Head of caudate nucleus (tissue), 42 donors: ENCODE results near the gene DNAJB1.
"Not testable (repeated sequence)": the region's sequence is repeated elsewhere in the genome, so short reads cannot be mapped to it uniquely, and the experiment has no call there.

Experiments
- DNase-seq, 42 donors: peaks; one replicate each; pipeline versions ENCODE4 v3.0.0 to v3.0.0-alpha.2; 2020 to 2021; ENCODE audit warnings: mixed read lengths in 7 of 42
- intact Hi-C: fragments of 100-400 bp; cut with DNase I; formaldehyde crosslinking; loops from one replicate; pipeline ENCODE4 v1.15.0; 2022

DNAJB1 gene

DNA sequence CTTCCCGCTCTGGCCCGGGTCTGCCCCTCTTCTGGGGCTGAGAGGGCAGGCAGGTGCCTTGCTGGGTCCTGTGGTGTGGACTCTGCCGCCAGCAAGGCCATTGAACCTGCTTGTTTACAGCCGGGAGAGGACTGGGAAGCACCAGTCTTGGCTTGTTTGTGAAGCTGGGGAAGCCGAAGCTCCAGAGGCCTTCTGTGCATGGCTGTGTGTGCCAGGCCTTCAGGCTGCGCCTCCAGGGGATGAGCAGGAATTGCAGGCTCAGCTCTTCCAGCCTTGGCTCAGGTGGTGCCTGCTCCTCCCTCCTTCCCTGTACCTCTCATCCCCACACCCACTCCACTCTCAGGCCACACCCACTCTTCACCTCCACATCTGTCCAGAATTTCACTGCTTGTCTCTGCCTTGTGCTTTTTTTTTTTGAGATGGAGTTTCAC lies 36.2 kb upstream of the DNAJB1 start:
- peak in 14 of 42 donors; percentile 28 to 63 (median 44) for DNase-seq
- intact Hi-C loops = no loop called here

DNA sequence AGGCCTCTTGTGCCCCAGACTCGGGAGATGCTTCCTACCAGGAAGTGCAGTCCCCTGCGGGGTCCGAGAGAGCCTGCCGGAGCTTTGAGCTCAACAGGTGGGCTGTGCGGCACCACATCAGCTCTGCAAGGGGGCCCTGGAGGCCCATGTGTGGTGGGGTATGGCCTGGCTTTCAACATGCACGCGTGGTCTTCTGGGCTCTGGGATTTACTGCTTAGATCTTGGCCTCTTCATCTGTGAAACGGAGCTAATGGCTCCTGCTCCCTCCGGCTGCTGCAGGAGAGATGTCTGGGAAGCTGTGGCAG lies 35.7 kb upstream of the DNAJB1 start:
- DNase-seq = no peak
- intact Hi-C loops = no loop called here

DNA sequence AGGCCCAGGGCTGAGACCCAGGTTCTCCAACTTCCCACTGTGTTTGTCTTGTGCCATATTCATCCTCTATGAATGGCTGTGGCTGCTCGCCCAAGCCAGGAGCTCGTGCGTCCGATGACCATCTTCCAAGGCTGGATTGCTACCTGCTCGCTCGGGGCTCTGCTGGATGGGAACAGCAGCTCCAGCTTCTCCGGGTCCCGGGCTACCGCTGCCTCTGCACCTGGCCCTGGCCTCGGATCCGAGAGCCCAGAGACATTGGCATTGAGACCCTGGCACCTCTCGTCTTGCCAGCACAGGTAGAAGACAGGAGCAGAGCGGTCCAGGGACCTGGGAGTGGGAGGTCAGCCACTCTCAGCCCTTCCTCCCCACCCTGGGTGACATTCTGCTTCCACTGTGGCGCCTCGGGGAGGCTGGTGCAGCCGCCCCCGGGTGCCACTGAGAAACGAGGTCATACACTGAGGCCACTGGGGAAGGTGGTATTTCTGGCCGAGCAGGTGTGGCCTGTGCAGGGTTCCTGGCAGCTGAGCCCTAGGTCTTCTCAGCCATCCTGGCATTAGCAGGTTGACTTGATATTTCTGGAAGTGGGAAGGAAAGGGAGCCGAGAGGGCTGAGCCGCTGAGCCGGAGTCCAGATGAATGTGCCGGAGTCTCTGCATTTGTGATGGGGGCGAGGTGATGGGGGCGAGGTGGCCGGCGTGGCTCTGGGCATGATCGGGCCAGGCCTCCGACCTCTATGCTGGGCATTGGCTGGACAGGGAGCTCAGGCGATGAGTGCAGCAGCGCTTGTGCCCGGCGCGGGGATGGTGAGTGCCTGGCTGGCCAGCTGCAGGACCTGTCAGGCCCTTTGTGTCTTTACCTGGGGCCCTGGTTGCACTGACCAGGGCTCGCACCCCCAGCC lies 35.1 kb upstream of the DNAJB1 start:
- no peak for DNase-seq
- intact Hi-C loops = no loop called here

DNA sequence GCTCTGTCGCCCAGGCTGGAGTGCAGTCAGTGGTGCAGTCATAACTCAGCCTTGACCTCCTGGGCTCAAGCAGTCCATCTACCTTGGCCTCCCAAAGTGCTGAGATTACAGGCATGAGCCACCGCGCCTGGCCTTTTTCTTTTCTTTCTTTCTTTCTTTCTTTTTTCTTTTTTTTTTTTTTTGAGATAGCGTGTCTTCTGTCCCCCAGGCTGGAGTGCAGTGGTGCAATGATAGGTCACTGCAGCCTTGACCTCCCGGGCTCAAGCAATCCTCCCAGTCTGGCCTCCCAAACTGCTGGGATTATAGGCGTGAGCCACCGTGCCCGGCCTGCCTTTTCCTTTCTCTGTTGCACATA lies 33.8 kb upstream of the DNAJB1 start:
- DNase-seq, intact Hi-C loops: not testable (repeated sequence)

DNA sequence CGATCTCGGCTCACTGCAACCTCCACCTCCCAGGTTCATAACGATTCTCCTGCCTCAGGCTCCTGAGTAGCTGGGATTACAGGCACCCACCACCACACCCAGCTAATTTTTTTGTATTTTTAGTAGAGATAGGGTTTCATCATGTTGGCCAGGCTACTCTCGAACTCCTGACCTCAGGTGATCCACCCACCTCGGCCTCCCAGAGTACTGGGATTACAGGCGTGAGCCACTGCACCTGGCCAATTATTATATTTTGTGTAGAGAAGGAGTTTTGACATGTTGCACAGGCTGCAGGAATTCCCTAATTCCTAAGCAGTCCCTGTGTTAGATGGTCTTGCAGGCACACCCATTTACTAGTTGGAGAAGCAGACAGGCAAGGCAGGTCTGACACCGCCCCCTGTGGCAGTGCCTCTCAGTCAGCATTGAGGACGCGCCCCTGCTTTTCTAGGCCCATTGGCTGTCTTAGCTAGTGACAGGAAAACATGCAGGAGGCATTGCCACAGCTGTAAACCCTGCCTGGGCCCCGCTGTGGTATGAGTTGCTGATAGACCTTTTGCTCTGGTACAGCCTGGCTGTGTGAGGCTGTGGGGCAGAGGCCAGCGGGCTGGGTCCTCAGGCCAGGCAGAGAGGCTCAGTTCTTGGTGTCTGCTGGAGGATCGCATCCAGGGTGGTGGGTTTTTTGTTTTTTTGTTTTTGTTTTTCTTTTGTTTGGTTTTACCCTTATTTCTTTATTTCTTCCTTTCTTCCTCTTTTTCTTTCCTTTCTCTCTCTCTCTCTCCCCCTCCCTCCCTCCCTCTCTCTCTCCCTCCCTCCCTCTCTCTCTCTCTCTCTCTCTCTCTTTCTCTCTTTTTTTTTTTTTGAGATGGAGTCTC lies 33.2 kb upstream of the DNAJB1 start:
- intact Hi-C loops = not testable (repeated sequence)
- peak in 18 of 42 donors; percentile 32 to 78 (median 52) for DNase-seq

DNA sequence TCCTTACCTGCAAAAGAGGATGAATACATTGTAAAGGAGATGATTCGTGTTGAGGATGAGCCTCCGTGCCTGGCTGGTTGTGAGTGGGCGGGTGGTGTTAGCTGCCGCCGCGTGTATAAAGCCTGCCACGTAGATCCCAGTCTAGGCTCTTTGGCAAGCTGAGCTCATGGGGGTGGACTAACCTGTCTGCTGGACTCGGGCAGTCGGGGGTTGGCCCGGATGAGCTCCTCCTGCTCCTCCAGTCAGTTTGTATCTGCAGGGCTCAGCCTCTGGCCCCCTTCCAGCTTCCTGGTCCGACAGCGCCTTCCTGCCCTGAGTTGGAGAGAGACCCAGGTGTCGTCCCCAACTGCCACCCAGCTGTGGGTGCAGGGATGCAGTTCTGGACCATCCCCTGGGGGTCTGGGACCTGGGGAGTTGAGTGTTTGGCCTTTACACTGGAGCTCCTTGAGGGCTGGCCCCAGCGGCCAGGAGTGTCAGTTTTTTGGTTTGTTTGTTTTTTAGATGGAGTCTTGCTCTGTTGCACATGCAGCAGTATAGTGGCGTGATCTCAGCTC lies 32.1 kb upstream of the DNAJB1 start:
- DNase-seq = no peak
- intact Hi-C loops = no loop called here

DNA sequence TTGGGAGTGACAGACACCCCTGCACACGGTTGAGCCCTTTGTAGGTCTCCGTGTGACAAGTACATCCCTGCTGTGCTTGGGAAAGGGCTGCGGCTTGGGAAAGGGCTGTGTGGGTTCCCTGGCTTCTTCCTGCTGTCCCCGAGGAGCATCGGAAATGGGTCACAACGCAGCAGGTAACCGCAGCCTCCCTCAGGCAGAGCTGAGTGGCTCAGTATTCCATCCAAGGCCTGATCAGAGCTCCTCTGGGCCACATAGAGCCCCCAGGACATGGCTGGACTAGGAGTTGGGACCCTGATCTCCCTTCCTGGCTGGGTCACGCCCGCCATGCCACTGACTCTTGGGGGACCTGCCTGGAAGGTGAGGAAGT lies 27.5 kb upstream of the DNAJB1 start:
- intact Hi-C loops = no loop called here
- no peak for DNase-seq

DNA sequence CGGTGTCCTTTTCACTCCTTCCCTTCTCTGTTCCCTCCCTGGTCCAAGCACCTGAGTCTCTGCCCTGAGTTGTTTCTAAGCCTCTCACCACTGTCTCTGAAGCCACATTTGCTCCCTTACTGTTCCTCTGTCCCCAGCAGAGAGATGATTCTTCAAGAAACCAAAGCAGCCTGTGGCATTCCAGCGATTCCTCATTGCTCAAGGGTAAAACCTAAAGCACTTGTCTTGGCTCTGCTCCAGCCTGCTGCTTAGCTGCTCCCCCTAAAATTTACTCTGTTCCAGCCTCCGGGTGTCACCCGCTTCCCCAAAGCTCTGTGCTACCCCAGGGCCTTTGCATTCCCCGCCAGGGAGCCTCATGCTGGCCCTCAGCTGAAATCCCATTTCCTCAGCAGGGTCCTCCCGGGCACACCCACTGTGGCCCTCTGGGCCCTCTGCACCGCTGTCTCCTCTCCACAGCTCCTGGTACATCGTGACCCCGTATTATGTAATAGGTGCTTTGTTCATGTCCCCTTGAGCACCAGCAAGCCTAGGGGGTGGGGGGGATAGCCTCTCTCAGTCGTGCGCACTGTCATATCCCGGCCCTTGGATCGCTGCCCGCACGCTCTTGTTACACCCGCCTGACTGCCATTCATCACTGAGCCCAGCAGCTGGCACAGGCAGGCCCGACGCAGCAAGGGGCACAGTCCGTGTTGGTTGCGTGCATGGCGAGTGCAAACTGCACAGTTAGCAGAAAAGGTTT lies 26.9 kb upstream of the DNAJB1 start:
- intact Hi-C loops = no loop called here
- DNase-seq = peak; percentile 87 to 98 (median 94)

DNA sequence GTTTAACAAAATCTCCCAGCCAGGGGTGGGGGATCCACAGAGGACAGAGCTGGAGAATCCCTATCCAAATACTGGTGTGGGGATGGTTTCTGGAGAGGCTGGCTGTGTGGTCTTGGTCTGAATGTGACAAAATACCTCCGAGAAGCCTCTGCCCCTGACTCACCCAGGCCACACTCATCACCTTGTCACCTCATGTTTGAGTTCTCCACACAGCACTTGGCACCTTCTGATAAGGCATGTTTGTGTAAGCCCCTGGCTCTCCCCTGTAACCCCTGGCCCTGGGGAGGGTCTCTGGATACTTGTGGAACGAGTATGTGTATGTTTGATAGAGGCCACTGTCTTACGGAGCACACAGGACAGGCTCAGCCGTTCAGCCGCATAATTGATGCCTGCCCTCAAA lies 25.9 kb upstream of the DNAJB1 start:
- DNase-seq = no peak
- intact Hi-C loops = no loop called here

DNA sequence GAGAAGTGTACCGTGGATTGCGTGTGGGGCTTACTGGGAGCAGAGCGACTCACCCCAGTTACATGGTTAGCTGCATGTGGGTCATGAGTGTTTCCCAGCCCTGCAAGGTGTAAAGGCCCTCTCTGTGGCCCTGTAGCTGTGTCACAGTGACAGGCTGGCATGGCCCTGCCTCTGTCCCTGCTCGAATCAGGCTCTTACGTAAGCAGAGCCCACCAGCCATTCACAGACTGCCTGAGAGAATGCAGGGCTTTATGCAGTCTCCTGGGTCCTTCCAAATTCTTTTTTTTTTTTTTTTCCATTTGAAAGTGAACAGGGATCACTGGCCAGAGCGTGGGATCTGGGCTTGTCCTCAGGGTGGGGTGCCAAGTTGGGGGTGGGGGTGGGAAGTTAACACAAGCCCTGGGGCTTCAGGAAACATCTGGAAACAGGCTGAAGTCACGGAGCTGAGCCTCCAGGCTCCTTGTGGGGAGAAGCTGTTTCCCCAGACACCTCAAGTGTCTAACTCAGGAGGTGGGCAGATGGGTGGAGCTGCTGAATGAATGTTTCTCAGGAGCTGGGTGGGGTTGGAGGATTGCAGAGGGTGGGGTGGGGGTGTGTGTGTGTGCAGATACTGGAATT lies 24.6 kb upstream of the DNAJB1 start:
- DNase-seq = peak in 28 of 42 donors; percentile 27 to 92 (median 51)
- intact Hi-C loops = no loop called here

DNA sequence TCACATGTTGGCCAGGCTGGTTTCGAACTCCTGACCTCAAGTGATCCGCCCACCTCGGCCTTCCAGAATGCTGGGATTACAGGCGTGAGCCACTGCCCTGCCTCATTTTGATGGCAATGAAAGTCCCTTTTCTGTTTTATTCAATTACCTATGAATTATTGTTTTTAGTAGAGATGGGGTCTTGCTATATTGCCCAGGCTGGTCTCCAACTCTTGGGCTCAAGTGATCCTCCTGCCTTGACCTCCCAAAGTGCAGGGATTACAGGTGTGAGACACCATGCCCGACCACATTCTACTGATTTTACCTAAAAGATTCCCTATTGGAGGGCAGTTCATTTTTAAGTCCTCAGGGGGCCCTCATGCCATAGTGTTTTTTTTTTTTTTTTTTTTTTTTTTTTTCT lies 23.8 kb upstream of the DNAJB1 start:
- DNase-seq, intact Hi-C loops: not testable (repeated sequence)

DNA sequence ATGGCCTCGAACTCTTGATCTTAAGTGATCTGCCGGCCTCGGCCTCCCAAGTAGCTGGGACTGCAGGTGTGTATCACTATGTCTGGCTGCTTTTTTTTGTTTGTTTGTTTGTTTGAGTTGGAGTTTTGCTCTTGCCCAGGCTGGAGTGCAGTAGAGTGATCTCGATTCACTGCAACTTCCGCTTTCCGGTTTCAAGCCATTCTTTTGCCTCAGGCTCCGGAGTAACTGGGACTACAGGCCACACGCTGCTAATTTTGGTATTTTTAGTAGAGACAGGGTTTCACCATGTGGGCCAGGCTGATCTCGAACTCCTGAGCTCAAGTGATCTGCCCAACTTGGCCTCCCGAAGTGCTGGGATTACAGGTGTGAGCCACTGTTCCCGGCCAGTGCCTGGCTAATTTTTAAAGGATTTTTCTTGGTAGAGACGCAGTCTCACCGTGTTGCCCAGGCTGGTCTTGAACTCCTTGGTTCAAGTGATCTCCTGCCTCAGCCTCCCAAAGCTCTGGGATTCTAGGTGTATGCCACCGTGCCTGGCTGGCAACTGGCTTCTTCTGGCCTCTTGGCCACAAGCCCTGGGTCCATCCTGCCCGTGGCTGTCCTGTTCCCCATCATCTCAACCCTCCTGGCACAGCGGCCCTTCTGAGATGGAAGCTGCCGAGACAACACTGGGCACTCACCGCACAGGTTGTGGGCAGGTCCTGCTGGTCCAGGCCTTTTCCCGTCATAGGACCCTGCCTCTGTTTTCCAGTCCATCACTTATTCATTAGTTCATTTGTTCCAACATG lies 22.7 kb upstream of the DNAJB1 start:
- intact Hi-C loops = no loop called here
- DNase-seq = no peak

DNA sequence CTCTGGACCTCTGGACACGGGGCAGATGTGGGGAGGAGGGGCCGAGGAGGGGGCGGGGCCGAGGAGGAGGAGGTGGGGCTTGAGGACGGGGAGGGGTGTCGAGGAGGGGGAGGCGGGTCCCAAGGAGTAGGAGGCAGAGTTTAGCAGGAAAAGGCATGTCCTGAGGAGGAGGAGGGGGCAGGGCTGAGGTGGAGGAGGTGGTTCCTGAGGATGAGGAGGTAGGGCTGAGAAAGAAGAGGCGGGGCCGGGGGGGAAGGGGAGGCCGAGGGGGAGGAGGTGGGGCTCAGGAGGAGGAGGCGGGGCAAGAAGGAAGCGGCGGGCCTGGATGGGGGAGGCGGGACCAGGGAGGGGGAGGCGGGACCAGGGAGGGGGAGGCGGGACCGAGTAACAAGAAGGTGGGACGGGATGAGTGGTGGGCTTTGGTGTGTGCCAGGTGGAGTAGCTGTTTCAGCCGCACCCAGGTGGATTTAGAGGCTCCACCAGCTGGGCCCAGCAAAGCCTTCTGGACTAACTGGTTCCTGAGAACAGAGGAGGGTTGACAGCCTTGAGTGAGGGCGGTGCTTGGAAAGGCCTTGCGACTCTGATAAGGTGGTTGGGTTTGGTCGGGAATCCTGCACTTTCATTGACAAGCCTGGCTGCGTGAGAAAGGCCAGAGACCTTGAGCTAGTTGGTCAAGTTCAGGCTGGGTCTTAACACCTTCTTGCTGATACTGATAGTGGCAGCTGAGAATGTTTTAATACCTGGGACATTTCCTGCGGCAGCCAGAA lies 18.9 kb upstream of the DNAJB1 start:
- intact Hi-C loops = no loop called here
- DNase-seq = peak in 9 of 42 donors; percentile 28 to 72 (median 44)

DNA sequence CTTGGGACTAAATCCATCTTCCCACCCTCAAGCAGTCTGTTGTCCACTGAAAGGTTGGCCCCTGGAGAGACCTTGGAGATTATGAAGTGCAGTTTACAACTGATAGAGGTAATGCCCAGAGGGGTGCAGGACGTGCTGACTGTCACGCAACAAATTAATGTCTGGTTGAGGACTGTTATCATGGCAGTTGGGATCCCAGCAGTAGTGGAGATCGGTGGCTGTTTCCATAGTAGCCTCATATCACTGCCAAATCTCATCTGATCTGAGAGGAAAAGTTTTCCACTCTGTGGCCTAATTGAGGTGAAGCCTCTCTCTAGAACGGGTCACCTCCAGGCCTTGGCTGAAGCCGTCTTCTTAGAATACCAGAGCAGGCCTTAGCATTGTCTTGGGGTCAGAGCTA lies 15.3 kb upstream of the DNAJB1 start:
- intact Hi-C loops = no loop called here
- DNase-seq = no peak

DNA sequence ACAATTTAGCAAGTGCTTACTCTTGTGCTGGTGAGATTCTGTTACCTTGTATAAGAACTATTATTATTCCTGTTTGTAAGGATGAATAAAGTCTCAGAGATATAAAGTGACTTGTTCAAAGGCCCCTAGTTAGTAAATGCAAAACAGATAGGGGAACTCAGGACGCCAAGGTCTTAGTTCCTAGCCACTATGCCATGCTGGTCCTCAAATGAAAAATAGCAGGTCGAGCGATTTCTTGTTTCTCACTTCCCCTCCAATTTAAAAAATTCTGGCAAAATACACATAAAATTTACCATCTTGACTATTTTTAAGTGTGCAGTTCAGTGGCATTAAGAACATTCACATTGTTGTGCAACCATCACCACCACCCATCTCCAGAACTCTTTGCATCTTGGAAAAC lies 12.3 kb upstream of the DNAJB1 start:
- DNase-seq = no peak
- intact Hi-C loops = no loop called here

DNA sequence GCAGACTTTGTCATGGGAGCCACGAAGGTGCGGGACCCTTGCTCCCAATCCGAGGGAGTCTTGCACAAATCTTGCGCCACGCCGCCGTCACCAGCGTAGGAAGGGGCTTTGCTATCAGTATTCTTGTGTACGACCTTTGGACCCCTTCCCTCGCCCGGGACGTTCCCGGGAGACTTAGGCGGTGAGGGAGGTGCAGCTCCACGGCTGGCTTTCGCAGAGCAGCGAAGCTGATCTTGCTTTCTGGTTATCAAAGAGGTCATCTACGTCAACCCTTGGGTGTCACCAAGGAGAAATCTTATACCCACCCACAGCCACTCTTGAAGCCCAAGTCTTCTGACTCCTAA lies 11.8 kb upstream of the DNAJB1 start:
- peak in 1 of 42 donors; percentile 35 for DNase-seq
- intact Hi-C loops = no loop called here

DNA sequence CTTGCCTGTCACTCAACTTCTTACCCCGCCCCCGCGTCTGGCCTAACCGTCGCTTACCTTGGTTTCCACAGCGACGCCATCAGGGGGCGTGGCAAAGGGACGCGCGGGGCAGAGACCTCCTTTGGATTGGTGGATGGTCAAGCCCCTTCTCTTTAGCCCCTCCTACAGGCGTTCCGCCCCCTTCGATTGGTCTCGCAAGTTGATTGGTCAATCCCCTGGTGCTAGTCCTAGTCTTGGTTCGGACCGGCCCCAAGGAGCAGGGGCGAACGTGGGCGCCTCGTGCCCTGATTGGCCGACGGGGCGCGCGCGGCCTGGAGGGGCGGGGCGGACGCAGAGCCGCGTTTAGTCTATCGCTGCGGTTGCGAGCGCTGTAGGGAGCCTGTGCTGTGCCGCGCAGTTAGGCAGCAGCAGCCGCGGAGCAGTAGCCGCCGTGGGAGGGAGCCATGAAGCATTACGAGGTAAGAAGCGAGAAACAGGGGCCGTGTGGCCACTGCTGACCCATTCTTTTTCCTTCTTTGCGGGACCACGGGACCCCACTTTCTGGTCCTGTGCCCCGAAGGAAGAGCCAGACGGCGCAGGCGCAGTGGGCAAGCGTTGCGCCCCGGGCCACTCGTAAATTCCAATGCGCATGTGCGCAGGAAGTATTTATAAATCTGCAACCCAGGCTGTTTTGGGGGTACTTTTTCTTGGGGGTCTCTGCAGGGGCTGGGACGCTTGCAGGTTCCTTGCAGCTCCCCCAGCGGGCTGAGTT lies 11.2 kb upstream of the DNAJB1 start, which contains the start of gene TECR:
Gene TECR, plus strand, starts transcription at position 341 of the 751 bp plus-strand sequence. Its CDS starts 103 bp downstream, at position 444.
- DNase-seq = peak; percentile 99 to 100 (median 100)
- intact Hi-C loops = no loop called here
